ENCODE data around the gene ADPRHL1.

GRCh38 chr13:113364311-113364889, 88.9 kb downstream of the ADPRHL1 start:
- TF ChIP-seq EZH2 (IDR thresholded peaks at IDR 0.05; ENCODE audit: borderline replicate concordance, insufficient read depth, low read depth, low read length, poor library complexity, severe bottlenecking): no peak
- TF ChIP-seq CTCF (IDR thresholded peaks at IDR 0.05): no peak
